ENCODE measurements around the gene NDST3.

DNA sequence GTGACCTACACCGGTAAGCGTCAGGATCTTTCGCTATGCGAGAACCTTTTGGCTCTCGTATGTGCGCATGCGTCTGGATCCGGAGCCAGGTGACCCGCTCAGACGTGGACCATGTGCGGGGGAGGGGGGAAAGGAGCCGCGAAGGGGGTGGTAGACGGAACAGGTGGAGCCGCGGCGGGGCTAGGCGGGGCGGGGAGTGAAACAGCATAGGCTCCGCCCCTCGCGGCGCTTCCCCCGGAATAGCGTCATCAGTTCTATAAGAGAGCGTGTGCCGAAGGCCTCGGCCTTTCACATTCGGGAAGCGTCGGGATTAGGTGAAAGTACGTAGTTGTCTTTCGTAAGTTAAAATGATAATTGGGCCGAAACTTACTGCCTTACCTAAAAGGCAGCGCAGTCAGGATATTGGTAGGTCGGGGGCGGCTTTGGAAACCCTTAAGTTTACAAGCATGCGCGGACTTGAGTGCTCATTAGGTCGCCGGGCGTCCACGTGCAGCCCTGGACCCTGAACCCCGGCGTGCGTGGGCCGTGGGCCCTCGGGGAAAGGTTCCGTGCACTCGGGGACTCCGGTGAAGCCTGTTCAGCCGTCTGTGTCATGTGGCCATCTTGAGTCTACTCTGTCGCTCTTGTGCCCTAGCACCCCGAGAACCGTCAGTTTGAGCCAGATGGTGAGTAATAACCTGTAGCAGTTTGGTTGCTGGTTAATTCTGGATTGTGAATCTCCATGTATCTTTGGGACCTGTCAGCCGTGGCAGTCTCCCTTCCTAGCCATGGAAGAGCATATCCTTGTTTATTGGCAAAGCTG, 244.4 kb downstream of the NDST3 start:
- peak; percentile 52 to 78 for TF ChIP-seq POLR2A (IDR thresholded peaks at IDR 0.05)
- TF ChIP-seq, protein P1, sequence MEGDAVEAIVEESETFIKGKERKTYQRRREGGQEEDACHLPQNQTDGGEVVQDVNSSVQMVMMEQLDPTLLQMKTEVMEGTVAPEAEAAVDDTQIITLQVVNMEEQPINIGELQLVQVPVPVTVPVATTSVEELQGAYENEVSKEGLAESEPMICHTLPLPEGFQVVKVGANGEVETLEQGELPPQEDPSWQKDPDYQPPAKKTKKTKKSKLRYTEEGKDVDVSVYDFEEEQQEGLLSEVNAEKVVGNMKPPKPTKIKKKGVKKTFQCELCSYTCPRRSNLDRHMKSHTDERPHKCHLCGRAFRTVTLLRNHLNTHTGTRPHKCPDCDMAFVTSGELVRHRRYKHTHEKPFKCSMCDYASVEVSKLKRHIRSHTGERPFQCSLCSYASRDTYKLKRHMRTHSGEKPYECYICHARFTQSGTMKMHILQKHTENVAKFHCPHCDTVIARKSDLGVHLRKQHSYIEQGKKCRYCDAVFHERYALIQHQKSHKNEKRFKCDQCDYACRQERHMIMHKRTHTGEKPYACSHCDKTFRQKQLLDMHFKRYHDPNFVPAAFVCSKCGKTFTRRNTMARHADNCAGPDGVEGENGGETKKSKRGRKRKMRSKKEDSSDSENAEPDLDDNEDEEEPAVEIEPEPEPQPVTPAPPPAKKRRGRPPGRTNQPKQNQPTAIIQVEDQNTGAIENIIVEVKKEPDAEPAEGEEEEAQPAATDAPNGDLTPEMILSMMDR (IDR thresholded peaks at IDR 0.05) = no peak
